NCI-H2029 treated with DMSO at 0.1 percent for 48 hours (cell line): ENCODE data around the gene PLCB4.
A peak's percentile ranks its signal among the peaks of the same experiment; 100 is the strongest.

Source experiments
- DNase-seq: peaks from one replicate; lab custom pipeline; 2025; lab: John Stamatoyannopoulos, UW

The PLCB4 gene

GRCh38 chr20:9179193-9179802 lies 110.4 kb downstream of the PLCB4 start:
- no peak for DNase-seq

DNA sequence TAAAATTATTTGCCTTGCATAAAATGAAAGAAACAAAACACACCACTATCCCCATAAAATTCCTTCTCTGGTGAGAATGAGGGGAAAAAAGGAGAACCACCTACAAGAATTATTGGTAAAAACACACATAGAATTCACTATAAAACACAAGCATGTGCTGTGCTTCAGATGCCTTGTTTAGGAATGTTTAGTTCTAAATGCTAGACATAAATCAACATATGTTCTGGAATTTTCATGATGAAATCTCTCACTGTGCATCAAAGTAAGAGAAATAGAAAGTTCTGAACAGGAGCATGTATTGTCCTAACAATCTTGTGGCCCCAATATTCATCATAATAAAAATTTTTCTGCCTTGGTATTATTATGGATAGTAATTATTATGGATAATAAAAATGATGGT lies 111.0 kb downstream of the PLCB4 start:
- no peak for DNase-seq

GRCh38 chr20:9180481-9181257 lies 111.8 kb downstream of the PLCB4 start:
- DNase-seq = no peak

- no peak for DNase-seq
Measured at GRCh38 chr20:9185511-9185910, 116.6 kb downstream of the PLCB4 start.

DNA sequence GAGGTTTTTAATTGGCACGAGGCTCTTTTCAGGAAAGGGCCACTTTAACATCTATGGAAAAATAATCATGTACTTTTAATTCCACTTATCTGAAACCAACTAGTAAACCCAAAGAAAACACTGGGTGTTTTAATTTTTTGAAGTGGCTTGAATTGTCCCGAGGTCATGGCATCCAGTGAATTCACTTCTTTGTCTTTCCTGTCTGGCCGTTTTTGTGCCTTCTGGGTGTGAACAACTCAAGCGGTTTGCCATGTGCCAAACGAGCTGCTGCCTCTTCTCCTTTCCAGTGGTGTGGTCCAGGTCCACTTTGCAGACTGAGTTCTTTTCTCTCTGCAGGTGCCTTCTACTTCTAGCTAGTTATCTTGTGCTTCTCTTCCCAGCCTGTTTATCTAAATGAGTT lies 117.5 kb downstream of the PLCB4 start:
- DNase-seq = peak; percentile 83

DNA sequence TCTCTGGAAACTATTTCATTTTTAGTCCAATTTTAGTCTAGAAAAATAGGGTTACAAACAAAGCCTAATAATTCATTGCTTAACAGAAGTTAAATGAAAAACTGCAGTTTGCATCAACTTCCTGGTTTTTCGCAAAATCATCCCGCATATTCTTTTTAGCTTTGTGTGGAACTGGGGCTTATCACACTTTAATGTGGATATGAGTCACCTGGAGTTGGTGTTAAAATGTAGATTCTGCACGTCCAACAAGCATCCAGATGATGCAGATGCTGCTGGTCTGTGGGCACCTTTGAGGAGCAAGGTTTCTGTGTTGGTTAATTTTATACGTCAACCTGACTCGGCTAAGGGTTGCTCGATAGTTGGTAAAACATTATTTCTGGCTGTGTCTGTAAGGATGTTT lies 126.1 kb downstream of the PLCB4 start:
- no peak for DNase-seq

DNA sequence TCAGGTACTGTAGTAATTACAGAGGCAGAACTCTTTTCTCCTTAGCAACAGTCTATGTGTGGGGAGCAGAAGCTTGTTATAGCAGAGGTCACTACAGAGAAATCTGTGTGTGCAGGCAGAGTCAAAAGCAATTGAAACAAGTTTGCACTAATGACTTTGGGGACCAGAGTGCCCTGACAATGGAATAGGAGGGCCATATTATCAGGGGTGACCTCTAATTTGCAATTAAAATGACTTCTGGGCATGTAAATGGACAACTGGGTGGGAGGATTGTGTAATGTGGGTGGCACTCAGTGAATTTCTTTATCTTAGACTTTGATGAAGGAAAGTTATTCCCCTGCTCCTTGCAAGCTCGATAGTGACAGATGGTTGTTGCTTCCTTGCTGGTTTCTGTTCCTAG lies 127.2 kb downstream of the PLCB4 start:
- DNase-seq = no peak

GRCh38 chr20:9198460-9198859 lies 129.6 kb downstream of the PLCB4 start:
- DNase-seq = no peak

DNA sequence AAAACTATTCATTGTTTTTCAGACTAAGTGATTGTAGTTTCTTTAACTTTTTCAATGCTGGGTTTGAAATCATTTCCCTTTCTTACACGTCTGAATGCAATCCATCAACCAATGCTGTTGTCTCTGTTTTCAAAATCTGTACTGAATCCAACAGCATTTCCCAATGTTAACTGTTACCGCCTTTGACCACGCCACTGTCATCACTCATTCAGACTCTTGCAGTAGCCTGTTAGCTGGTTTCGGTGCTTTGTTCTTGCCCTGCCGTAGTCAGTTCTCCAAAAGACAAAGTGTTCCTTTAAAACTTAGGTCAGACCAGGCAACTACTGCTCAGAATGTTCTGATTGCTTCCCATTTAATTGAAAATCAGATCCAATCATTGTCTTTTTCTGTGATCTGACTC lies 131.3 kb downstream of the PLCB4 start:
- DNase-seq = no peak

- no peak for DNase-seq
Measured at GRCh38 chr20:9200620-9201019, 131.7 kb downstream of the PLCB4 start.

- DNase-seq = no peak
Measured at GRCh38 chr20:9202420-9203080, 133.7 kb downstream of the PLCB4 start.

- no peak for DNase-seq
Measured at GRCh38 chr20:9203081-9203447, 134.2 kb downstream of the PLCB4 start.

GRCh38 chr20:9204979-9205378 lies 136.1 kb downstream of the PLCB4 start:
- DNase-seq = no peak

- no peak for DNase-seq
Measured at GRCh38 chr20:9206486-9206885, 137.6 kb downstream of the PLCB4 start.

- DNase-seq = no peak
Measured at GRCh38 chr20:9207253-9207652, 138.4 kb downstream of the PLCB4 start.

DNA sequence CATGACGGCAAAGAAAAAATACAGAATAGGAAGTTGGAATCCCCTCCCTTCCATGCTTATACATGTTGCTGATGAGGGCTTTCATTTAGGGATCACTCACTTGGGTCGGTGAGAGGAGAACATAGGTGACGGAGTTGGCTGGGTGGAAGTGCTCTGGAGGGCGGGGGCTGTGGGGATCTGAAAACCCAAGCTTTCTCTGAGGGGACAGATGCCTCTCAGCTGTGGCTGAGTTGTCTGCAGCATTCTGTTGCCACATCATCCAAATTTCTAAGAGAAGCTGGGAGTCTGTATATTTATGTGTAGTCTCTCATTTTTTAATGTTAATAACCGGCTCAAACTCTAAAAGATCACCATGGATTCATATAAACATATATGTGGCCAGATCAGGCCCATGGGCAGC lies 141.5 kb downstream of the PLCB4 start:
- DNase-seq = no peak

DNA sequence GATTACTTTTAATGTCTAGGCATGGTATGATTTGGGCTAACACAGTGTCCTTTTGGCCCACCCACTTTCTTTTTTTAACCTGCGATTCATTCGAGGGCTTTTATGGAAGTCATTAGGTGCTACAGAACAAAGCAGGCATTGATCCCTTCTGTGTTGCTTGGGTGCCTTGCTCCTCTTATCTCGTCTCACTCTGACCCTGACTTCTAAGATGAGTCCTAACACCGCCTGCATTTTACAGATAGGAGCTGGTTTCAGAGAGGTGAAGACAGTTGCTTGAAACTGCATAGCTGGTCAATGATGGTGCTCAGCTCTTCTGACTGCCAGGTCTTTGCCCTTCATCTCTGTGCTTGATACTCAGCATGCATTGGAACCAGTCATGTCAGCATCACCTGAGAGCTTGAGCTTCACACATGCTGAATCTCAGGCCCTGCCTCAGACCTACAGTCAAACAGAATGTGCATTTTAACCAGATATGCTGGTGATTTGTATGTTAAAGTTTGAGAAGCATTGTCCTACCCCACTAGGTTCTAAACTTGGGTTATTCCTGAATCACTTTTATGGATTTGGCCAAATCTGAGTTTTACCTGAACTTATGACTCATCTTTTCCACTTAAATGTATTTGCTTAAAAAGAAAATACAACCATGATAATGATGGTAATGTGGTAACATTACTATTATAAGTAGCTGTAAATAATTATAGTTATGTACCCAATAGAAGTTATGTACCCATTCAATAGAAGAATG lies 142.3 kb downstream of the PLCB4 start:
- no peak for DNase-seq

DNA sequence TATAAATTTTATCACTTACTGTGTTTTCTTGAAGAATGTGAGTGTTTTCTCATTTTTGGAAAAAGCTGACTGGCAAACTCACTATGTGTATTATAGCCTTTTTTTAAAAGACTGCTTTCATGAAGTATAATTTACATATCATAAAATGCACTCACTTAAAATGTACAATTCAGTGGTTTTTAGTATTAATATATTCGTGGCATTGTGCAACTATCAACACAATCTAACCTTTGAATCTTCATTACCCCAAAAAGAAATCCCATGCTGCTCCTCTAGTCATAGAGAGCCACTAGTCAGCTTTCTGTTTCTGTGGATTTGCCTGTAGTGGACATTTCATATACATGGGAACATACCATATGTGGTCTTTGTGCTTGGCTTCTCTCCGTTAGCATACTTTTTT lies 143.8 kb downstream of the PLCB4 start:
- DNase-seq = no peak

DNA sequence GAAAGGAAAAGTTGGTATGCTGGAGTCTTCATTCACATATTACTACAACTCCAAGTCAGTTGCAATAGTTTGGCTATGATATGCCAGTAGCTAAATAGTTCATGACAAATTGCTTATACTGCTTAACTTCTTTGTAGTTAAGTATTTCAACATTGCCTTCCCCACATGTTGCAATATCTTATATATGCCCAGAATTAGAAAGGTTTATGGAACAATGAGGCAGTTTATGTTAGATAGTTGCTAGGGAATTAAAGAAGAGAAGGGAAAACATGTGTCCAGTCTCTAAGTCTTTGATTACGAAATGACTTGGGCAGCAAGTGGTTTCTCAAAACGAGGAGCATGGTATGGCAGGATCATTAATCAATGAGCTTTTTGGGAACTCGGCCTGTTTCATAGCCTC lies 145.8 kb downstream of the PLCB4 start:
- no peak for DNase-seq

DNA sequence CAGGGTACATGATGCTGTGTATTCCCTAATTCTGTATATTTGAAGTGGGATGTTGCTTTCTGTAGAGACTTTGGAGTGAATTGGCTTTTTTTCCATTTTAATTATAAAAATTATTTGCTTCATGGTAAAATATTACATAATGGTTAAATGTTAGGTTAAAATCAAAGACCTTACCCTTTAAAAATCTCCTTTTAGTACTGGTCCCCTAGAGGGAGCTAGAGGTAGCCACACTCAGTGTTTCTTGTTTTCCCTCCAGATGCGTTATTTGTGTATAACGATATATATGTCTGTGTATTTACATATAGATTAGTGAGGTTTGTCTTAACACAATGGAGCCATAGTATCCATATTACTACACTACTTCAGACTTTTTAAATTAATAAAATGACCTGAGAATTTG lies 146.7 kb downstream of the PLCB4 start:
- DNase-seq = no peak

DNA sequence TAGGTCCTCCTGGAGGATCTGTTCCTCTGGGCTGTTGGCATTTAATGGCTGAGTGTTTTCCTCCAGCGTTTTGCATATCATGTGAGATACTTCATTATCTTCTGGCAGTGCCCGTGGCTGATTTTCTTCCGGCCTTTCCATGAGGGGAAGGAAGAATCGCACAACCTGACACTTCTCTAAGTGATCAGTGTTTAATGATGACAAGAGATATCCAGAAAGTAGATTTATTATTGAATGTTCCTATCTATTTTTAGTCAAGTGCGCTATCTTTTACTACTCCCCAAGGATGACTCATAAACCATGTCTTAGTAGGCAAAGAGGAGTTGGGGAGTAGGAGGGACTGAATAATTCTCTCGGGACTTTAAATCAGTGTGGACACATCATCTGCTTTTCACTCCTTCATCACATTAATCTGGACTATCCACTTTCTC lies 149.7 kb downstream of the PLCB4 start:
- no peak for DNase-seq

DNA sequence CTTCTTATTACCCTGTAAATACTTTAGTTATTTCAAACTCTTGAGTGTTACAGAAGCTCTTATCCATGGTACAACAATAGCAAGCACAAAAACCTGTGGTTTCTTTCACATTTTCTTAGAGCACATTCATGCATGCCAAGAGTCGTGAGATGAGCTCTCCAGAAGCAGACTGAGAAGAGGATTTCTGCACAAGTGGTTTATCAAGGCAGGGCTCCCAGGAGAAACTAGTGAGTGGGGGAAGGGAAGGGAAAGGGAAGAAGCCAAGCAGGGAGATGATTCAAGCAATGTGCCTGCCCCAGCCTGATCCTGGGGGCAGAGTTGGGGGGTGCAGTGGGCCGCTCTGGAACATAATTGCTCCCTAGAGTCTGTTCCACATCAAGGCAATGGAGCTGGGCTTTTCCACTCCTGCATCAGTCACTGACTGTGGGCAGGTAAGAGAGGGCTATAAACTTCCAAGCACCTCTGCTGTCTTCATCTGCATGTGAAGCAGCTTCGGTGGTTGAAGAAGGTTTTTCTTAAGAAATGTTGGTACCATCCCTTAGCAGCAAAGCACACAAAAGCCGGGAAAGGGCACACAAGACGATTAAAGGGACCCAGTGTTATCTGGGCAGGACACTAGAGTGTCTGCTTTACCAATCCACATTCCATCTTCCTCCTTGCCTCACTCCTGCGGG lies 152.1 kb downstream of the PLCB4 start:
- no peak for DNase-seq
